Neural progenitor cell (in vitro differentiated cells): ENCODE results near the gene TACR1. TPM values are rescaled to one million over a fixed set of nuclear protein-coding genes. Genes with fewer than 3 reads are reported as not detected.

ENCODE experiments used
- DNase-seq: peaks from one replicate; pipeline ENCODE4 v3.0.0-alpha.2; 2016; ENCODE audit warnings: low spot score
- H2AFZ ChIP-seq: fragments of 200-600 bp; sonication (generic); replicated peaks from 2 replicates; pipeline ENCODE4 v1.6.1; 2016; ENCODE audit warnings: antibody characterized with exemption
- H3F3A ChIP-seq: fragments of 200-600 bp; sonication (generic); 2 replicates; pipeline ENCODE4 v1.6.1; 2016; ENCODE audit warnings: antibody characterized with exemption, low read depth
- H3K27ac ChIP-seq: fragments of 200-600 bp; sonication (generic); 2 replicates; pipeline ENCODE4 v1.5.1; 2016; ENCODE audit warnings: mild to moderate bottlenecking
- H3K27me3 ChIP-seq: fragments of 200-600 bp; sonication (generic); 2 replicates; pipeline ENCODE4 v1.6.1; 2016; ENCODE audit warnings: mild to moderate bottlenecking, moderate library complexity
- H3K36me3 ChIP-seq: fragments of 200-600 bp; sonication (generic); 2 replicates; pipeline ENCODE4 v1.5.1; 2016
- H3K4me1 ChIP-seq: fragments of 200-600 bp; sonication (generic); 2 replicates; pipeline ENCODE4 v1.6.1; 2016; ENCODE audit warnings: mixed run types
- H3K4me2 ChIP-seq: fragments of 200-600 bp; sonication (generic); 2 replicates; pipeline ENCODE4 v1.6.1; 2016
- H3K4me3 ChIP-seq: fragments of 200-600 bp; sonication (generic); 2 replicates; pipeline ENCODE4 v1.5.1; 2016
- H3K79me2 ChIP-seq: fragments of 200-600 bp; sonication (generic); 2 replicates; pipeline ENCODE4 v1.6.1; 2016; ENCODE audit warnings: low read depth
- H3K9ac ChIP-seq: fragments of 200-600 bp; sonication (generic); 2 replicates; pipeline ENCODE4 v1.6.1; 2016
- H3K9me3 ChIP-seq: fragments of 200-600 bp; sonication (generic); 2 replicates; pipeline ENCODE4 v1.5.1; 2016; ENCODE audit warnings: low read depth
- H4K20me1 ChIP-seq: fragments of 200-600 bp; sonication (generic); 2 replicates; pipeline ENCODE4 v1.6.1; 2016; ENCODE audit warnings: low read depth
- H3K27ac Mint-ChIP-seq: 3 replicates; pipeline ENCODE4 v1.8.0; 2021; ENCODE audit warnings: mixed read lengths
- H3K27me3 Mint-ChIP-seq: 2 replicates; pipeline ENCODE4 v1.8.0; 2022; ENCODE audit warnings: low read depth, mild to moderate bottlenecking, inconsistent platforms, moderate library complexity, mixed read lengths; ENCODE audit not compliant: insufficient read depth
- H3K36me3 Mint-ChIP-seq: 3 replicates; pipeline ENCODE4 v1.8.0; 2021; ENCODE audit warnings: mixed read lengths
- H3K4me1 Mint-ChIP-seq: 3 replicates; pipeline ENCODE4 v1.8.0; 2021; ENCODE audit warnings: mixed read lengths
- H3K4me3 Mint-ChIP-seq: 3 replicates; pipeline ENCODE4 v1.8.0; 2021; ENCODE audit warnings: mild to moderate bottlenecking, moderate library complexity, mixed read lengths
- H3K9me3 Mint-ChIP-seq: 3 replicates; pipeline ENCODE4 v1.8.0; 2020; ENCODE audit warnings: mixed read lengths
- CTCF ChIP-seq: fragments of 200-600 bp; sonication (generic); IDR thresholded peaks from 2 replicates; pipeline ENCODE4 v1.5.1; 2017; ENCODE audit warnings: antibody characterized with exemption, mild to moderate bottlenecking
- EZH2 ChIP-seq: fragments of 200-600 bp; sonication (generic); IDR thresholded peaks from 2 replicates; pipeline ENCODE4 v1.6.1; 2017; ENCODE audit warnings: antibody characterized with exemption, mild to moderate bottlenecking, moderate library complexity
- EZH2phosphoT487 ChIP-seq: fragments of 200-600 bp; sonication (generic); IDR thresholded peaks from 2 replicates; pipeline ENCODE4 v1.6.1; 2017; ENCODE audit warnings: antibody characterized with exemption
- total RNA-seq: library from RNA; depleted of rRNA; stranded (reverse); fragments of >200 nt; gene quantifications from 2 replicates; pipeline ENCODE4 v1.2.3, GENCODE V29; 2015; ENCODE audit warnings: low replicate concordance

Gene TACR1
- total RNA-seq, 1 donor from 2014 or later: not detected

- H3K36me3 Mint-ChIP-seq: no peaks in the 10 kb centered on the region
- DNase-seq: no peak
- no peak overlapping the region for H3K4me2 ChIP-seq
- no peak overlapping the region for H3K4me3 ChIP-seq
- H3K27ac ChIP-seq: no peak overlapping the region
- H3K27me3 Mint-ChIP-seq: peaks cover 3% of the 10 kb centered on the region
- H3K9me3 ChIP-seq: no peaks in the 10 kb centered on the region
- H3K36me3 ChIP-seq: no peaks in the 10 kb centered on the region
- H3K4me3 Mint-ChIP-seq: no peak overlapping the region
- H3K27ac Mint-ChIP-seq: no peak overlapping the region
- no peaks in the 10 kb centered on the region for H3K27me3 ChIP-seq
- H3K9ac ChIP-seq: no peak overlapping the region
- no peaks in the 10 kb centered on the region for H3K79me2 ChIP-seq
- no peaks in the 10 kb centered on the region for H3K4me1 ChIP-seq
- H2AFZ ChIP-seq: no peak overlapping the region
- no peak for TF ChIP-seq CTCF
- no peak for TF ChIP-seq EZH2
- TF ChIP-seq EZH2phosphoT487: no peak
- H4K20me1 ChIP-seq: no peaks in the 10 kb centered on the region
- H3F3A ChIP-seq: no peaks in the 10 kb centered on the region
- H3K9me3 Mint-ChIP-seq: no peaks in the 10 kb centered on the region
- H3K4me1 Mint-ChIP-seq: peaks cover 3% of the 10 kb centered on the region
Measured at GRCh38 chr2:75012080-75012479, 187.2 kb downstream of the TACR1 start.

GRCh38 chr2:75010571-75010970 is 188.7 kb downstream of the TACR1 start:
- Histone ChIP-seq H3K9ac (no peak overlapping the region), H3K4me3 (no peak overlapping the region), H4K20me1 (no peaks in the 10 kb centered on the region), H3K27ac (no peak overlapping the region), H3K27me3 (no peaks in the 10 kb centered on the region), H3K79me2 (no peaks in the 10 kb centered on the region), H3K4me1 (no peaks in the 10 kb centered on the region), H3K36me3 (no peaks in the 10 kb centered on the region), H2AFZ (no peak overlapping the region), H3F3A (no peaks in the 10 kb centered on the region), H3K9me3 (no peaks in the 10 kb centered on the region), H3K4me2 (no peak overlapping the region)
- Mint-ChIP-seq H3K9me3 (no peaks in the 10 kb centered on the region), H3K4me3 (no peak overlapping the region), H3K27ac (no peak overlapping the region), H3K4me1 (peaks cover 3% of the 10 kb centered on the region), H3K36me3 (no peaks in the 10 kb centered on the region), H3K27me3 (peaks cover 3% of the 10 kb centered on the region)
- no peak for DNase-seq
- TF ChIP-seq CTCF (no peak), EZH2 (no peak), EZH2phosphoT487 (no peak)

GRCh38 chr2:75007819-75008218 is 191.5 kb downstream of the TACR1 start:
- Mint-ChIP-seq H3K4me3 (no peak overlapping the region), H3K9me3 (no peaks in the 10 kb centered on the region), H3K4me1 (peaks cover 3% of the 10 kb centered on the region), H3K36me3 (peaks cover 2% of the 10 kb centered on the region), H3K27me3 (no peaks in the 10 kb centered on the region), H3K27ac (no peak overlapping the region)
- Histone ChIP-seq H3K4me2 (no peak overlapping the region), H3K36me3 (no peaks in the 10 kb centered on the region), H4K20me1 (no peaks in the 10 kb centered on the region), H3K9me3 (no peaks in the 10 kb centered on the region), H3K79me2 (no peaks in the 10 kb centered on the region), H2AFZ (no peak overlapping the region), H3K9ac (no peak overlapping the region), H3K4me3 (no peak overlapping the region), H3K27ac (no peak overlapping the region), H3K27me3 (no peaks in the 10 kb centered on the region), H3K4me1 (no peaks in the 10 kb centered on the region), H3F3A (no peaks in the 10 kb centered on the region)
- DNase-seq: no peak
- TF ChIP-seq EZH2phosphoT487 (no peak), EZH2 (no peak), CTCF (no peak)
